Panc1 (cell line): ENCODE results near the gene NCOA3. TPM values are rescaled to one million over a fixed set of nuclear protein-coding genes. Genes with fewer than 3 reads are reported as not detected.
"Not testable (repeated sequence)": the region's sequence is repeated elsewhere in the genome, so short reads cannot be mapped to it uniquely, and the experiment has no call there.

Experiments used
- ATAC-seq: fragments of 200-7000 bp; cut with Tn5 transposase; 2 replicates; pipeline ENCODE4 v1.9.1; 2020; ENCODE audit warnings: mild to moderate bottlenecking, moderate library complexity
- BruUV-seq: library from RNA; stranded (reverse); fragments of 400-500 nt; replicated peaks from 2 replicates; lab custom pipeline; 2021; lab: Mats Ljungman, UMichigan
- CTCF ChIA-PET: fragments of 300-600 bp; sonication (Branson Sonifier 250); formaldehyde crosslinking; loops from one replicate; lab custom pipeline; 2022; ENCODE audit warnings: antibody characterized with exemption; lab: Charles Lee
- POLR2A ChIA-PET: fragments of 300-600 bp; sonication (Branson Sonifier 250); formaldehyde crosslinking; loops from one replicate; lab custom pipeline; 2022; ENCODE audit warnings: antibody characterized with exemption; lab: Charles Lee
- DNase-seq: peaks from one replicate; pipeline ENCODE4 v3.0.0-alpha.2; 2010; ENCODE audit warnings: low read depth, low spot score
- H3K27ac ChIP-seq: 2 replicates; pipeline ENCODE4 v1.5.1; 2011; ENCODE audit warnings: mild to moderate bottlenecking, low read length, inconsistent platforms
- H3K27me3 ChIP-seq: fragments of 200-500 bp; sonication (Bioruptor generic); 2 replicates; pipeline ENCODE4 v1.6.0; 2014; ENCODE audit warnings: low read length, inconsistent platforms; ENCODE audit not compliant: control insufficient read depth, insufficient read depth
- H3K36me3 ChIP-seq: fragments of 200-500 bp; sonication (Bioruptor generic); 2 replicates; pipeline ENCODE4 v1.5.1; 2014; ENCODE audit warnings: inconsistent platforms, mild to moderate bottlenecking, low read length, moderate library complexity; ENCODE audit not compliant: control insufficient read depth, insufficient read depth
- H3K4me1 ChIP-seq: 2 replicates; pipeline ENCODE4 v1.5.1; 2011; ENCODE audit warnings: inconsistent platforms, mild to moderate bottlenecking, low read length, moderate library complexity; ENCODE audit not compliant: control insufficient read depth, insufficient read depth
- H3K4me3 ChIP-seq, 2 experiments: 2 replicates each; pipeline ENCODE4 v1.5.1; 2011 to 2012; ENCODE audit warnings: low read depth in 2 of 2, low read length in 2 of 2, mild to moderate bottlenecking in 2 of 2, inconsistent platforms in 1 of 2, moderate library complexity in 1 of 2
- H3K9me3 ChIP-seq: fragments of 200-500 bp; sonication (Bioruptor generic); 2 replicates; pipeline ENCODE4 v1.5.1; 2014; ENCODE audit warnings: low read depth, mild to moderate bottlenecking, inconsistent platforms, low read length, moderate library complexity; ENCODE audit not compliant: control insufficient read depth, insufficient read depth
- CTCF ChIP-seq: fragments of 450-650 bp; IDR thresholded peaks from 2 replicates; pipeline ENCODE4 v1.5.1; 2017; ENCODE audit warnings: mild to moderate bottlenecking
- POLR2AphosphoS5 ChIP-seq: IDR thresholded peaks from 2 replicates; pipeline ENCODE4 v1.6.1; 2012; ENCODE audit warnings: mild to moderate bottlenecking, low read depth, low read length, moderate library complexity
- REST ChIP-seq, 2 experiments: IDR thresholded peaks; 2 replicates each; pipeline ENCODE4 v1.6.1; 2011 to 2012; ENCODE audit warnings: low read depth in 2 of 2, control low read depth in 1 of 2, low read length in 1 of 2, mild to moderate bottlenecking in 1 of 2, moderate library complexity in 1 of 2; ENCODE audit not compliant: insufficient read depth in 1 of 2
- SIN3A ChIP-seq: IDR thresholded peaks from 2 replicates; pipeline ENCODE4 v1.6.1; 2012; ENCODE audit warnings: low read depth, mild to moderate bottlenecking, low read length, moderate library complexity, borderline replicate concordance; ENCODE audit not compliant: insufficient read depth
- TCF7L2 ChIP-seq: IDR thresholded peaks from 2 replicates; pipeline ENCODE4 v1.6.1; 2011; ENCODE audit warnings: mild to moderate bottlenecking, low read depth, low read length, inconsistent platforms
- in situ Hi-C: cut with HindIII; loops from 2 replicates; pipeline ENCODE4 v1.10.0; 2016; ENCODE audit warnings: low sequenced_read_pairs, low pct_unique_long_range_greater_than_20kb
- intact Hi-C: fragments of 100-400 bp; cut with micrococcal nuclease; formaldehyde crosslinking; loops from one replicate; pipeline ENCODE4 v1.10.0; 2022; ENCODE audit not compliant: unreplicated experiment
- total RNA-seq: library from RNA; stranded (reverse); gene quantifications from one replicate; pipeline ENCODE4 v1.2.1, GENCODE V29; 2021; ENCODE audit not compliant: unreplicated experiment

The NCOA3 gene
- total RNA-seq, 1 experiment from 2014 or later: 47.7 TPM

- ATAC-seq: no peak
- POLR2A ChIA-PET: interaction anchor here (0.6 kb wide), 1 partner anchor 21 kb away, joined by 3 read pairs; no protein-coding TSS in a partner anchor
Measured at GRCh38 chr20:47456952-47457724, 44.5 kb upstream of the NCOA3 start.

GRCh38 chr20:47458280-47459050 is 43.2 kb upstream of the NCOA3 start:
- CTCF ChIA-PET: interaction anchor here (0.7 kb wide), 1 partner anchor 253 kb away, joined by 4 read pairs; no protein-coding TSS in a partner anchor
- ATAC-seq, intact Hi-C loops, in situ Hi-C loops, H3K36me3 ChIP-seq, H3K4me1 ChIP-seq, DNase-seq, BruUV-seq, POLR2A ChIA-PET, H3K27ac ChIP-seq, H3K4me3 ChIP-seq, H3K9me3 ChIP-seq, H3K27me3 ChIP-seq: not testable (repeated sequence)

More at GRCh38 chr20:47456952-47457724, 44.5 kb upstream of the NCOA3 start:
- H3K4me3 ChIP-seq: no peak overlapping the region
- TF ChIP-seq REST (IDR thresholded peaks at IDR 0.05; ENCODE audit: insufficient read depth in 1 of 2, low read depth in 2 of 2, low read length in 1 of 2): no peak
- TF ChIP-seq TCF7L2: no peak
- no peak for TF ChIP-seq SIN3A
- TF ChIP-seq POLR2AphosphoS5: no peak
- no peak for TF ChIP-seq CTCF
- DNase-seq: no peak
- peaks cover 17% of the 10 kb centered on the region; the same call in 1 of the 2 replicates for H3K4me1 ChIP-seq
- H3K36me3 ChIP-seq: no peaks in the 10 kb centered on the region
- no TSS peak for BruUV-seq
- H3K27me3 ChIP-seq: no peaks in the 10 kb centered on the region
- H3K27ac ChIP-seq: 0 out of 2 replicates have a peak overlapping the region, but pooled peaks have one; percentile 8
- CTCF ChIA-PET: interaction anchor here (0.5 kb wide), 1 partner anchor 15 kb away, joined by 4 read pairs; no protein-coding TSS in a partner anchor
- in situ Hi-C loops (no loop called here), intact Hi-C loops (no loop called here)
- H3K9me3 ChIP-seq: no peaks in the 10 kb centered on the region
